22Rv1 (cell line): ENCODE measurements around the gene CD72.
A peak's percentile ranks its signal among the peaks of the same experiment; 100 is the strongest.
"Not testable (repeated sequence)": the region's sequence is repeated elsewhere in the genome, so short reads cannot be mapped to it uniquely, and the experiment has no call there.

Source experiments
- H3K27ac ChIP-seq: fragments of 450-650 bp; 2 replicates; pipeline ENCODE4 v1.5.1; 2017
- CTCF ChIP-seq: fragments of 450-650 bp; IDR thresholded peaks from 2 replicates; pipeline ENCODE4 v1.5.1; 2017; ENCODE audit warnings: mild to moderate bottlenecking
- ZFX ChIP-seq: fragments of 450-650 bp; IDR thresholded peaks from 2 replicates; pipeline ENCODE4 v1.6.1; 2017; ENCODE audit warnings: antibody characterized with exemption, borderline replicate concordance

CD72 gene

GRCh38 chr9:35617548-35617947 is 665 bp downstream of the CD72 start:
- TF ChIP-seq CTCF (no peak), ZFX (no peak)

GRCh38 chr9:35616681-35617459 is 1.3 kb downstream of the CD72 start:
- H3K27ac ChIP-seq = no peak overlapping the region
- TF ChIP-seq ZFX = no peak
- peak; percentile 13; the same call in 1 of the 2 replicates for TF ChIP-seq CTCF

More at GRCh38 chr9:35617548-35617947, 665 bp downstream of the CD72 start:
- no peak overlapping the region for H3K27ac ChIP-seq

- no peak overlapping the region for H3K27ac ChIP-seq
- TF ChIP-seq ZFX (no peak), CTCF (no peak)
Observed at GRCh38 chr9:35615981-35616680, 2.1 kb downstream of the CD72 start.

- TF ChIP-seq ZFX (no peak), CTCF (no peak)
- no peak overlapping the region for H3K27ac ChIP-seq
Observed at GRCh38 chr9:35612843-35613242, 5.4 kb downstream of the CD72 start.

- H3K27ac ChIP-seq = not testable (repeated sequence)
Observed at GRCh38 chr9:35612066-35612465, 6.1 kb downstream of the CD72 start.

GRCh38 chr9:35611230-35611797 is 6.9 kb downstream of the CD72 start:
- no peak for TF ChIP-seq ZFX
- peak; percentile 86 for TF ChIP-seq CTCF
- no peak overlapping the region for H3K27ac ChIP-seq

- H3K27ac ChIP-seq = no peak overlapping the region
- no peak for TF ChIP-seq CTCF
- no peak for TF ChIP-seq ZFX
Observed at GRCh38 chr9:35609820-35610163, 8.4 kb downstream of the CD72 start.
